Bronchial epithelial cell (primary cell): ENCODE data around the gene PCDHA2. TPM values are rescaled to one million over a fixed set of nuclear protein-coding genes. Genes with fewer than 3 reads are reported as not detected.
"Not testable (repeated sequence)": the region's sequence is repeated elsewhere in the genome, so short reads cannot be mapped to it uniquely, and the experiment has no call there.

ENCODE experiments used
- DNase-seq: peaks from one replicate; pipeline ENCODE4 v3.0.0-alpha.2; 2010; ENCODE audit warnings: low read depth
- FAIRE-seq: peaks from 2 replicates; lab custom pipeline; 2011; peaks lifted over from hg19 to GRCh38; lab: Jason Lieb, UNC
- H3K27me3 ChIP-seq: 2 replicates; pipeline ENCODE4 v1.5.1; 2011; ENCODE audit warnings: low read length; ENCODE audit not compliant: control insufficient read depth, insufficient read depth
- H3K36me3 ChIP-seq: 2 replicates; pipeline ENCODE4 v1.5.1; 2011; ENCODE audit warnings: low read length; ENCODE audit not compliant: control insufficient read depth, insufficient read depth
- H3K4me3 ChIP-seq: 2 replicates; pipeline ENCODE4 v1.5.1; 2011; ENCODE audit warnings: mild to moderate bottlenecking, low read depth, low read length, control low read depth
- CTCF ChIP-seq: IDR thresholded peaks from 2 replicates; pipeline ENCODE4 v1.5.1; 2011; ENCODE audit warnings: mild to moderate bottlenecking, moderate library complexity, low read length, control low read depth, inconsistent platforms; ENCODE audit not compliant: insufficient read depth, severe bottlenecking
- total RNA-seq: library from RNA; depleted of rRNA; stranded (reverse); fragments of >200 nt; gene quantifications from 2 replicates; pipeline ENCODE4 v1.2.1, GENCODE V29; 2014

Gene PCDHA2
- total RNA-seq, 1 donor from 2014 or later, result under 0.01 TPM

- Histone ChIP-seq H3K4me3 (no peak within 1 kb of the TSS), H3K27me3 (no peaks in the 10 kb centered on the region), H3K36me3 (no peaks in the 10 kb centered on the region)
- FAIRE-seq (no peak), DNase-seq (no peak)
- TF ChIP-seq CTCF, result no peak
Observed at GRCh38 chr5:140785905-140786686, 8.6 kb upstream of the PCDHA2 start, which contains the start of gene PCDHA1. TSS of gene PCDHA1 (plus strand) at chr5:140786140.

GRCh38 chr5:140787422-140787821 is 7.2 kb upstream of the PCDHA2 start:
- H3K36me3 ChIP-seq, FAIRE-seq, H3K27me3 ChIP-seq, DNase-seq, H3K4me3 ChIP-seq: not testable (repeated sequence)

- not testable (repeated sequence) for H3K27me3 ChIP-seq, H3K36me3 ChIP-seq, FAIRE-seq, DNase-seq, H3K4me3 ChIP-seq
Observed at GRCh38 chr5:140787849-140788504, 6.7 kb upstream of the PCDHA2 start.

GRCh38 chr5:140791089-140791488 is 3.6 kb upstream of the PCDHA2 start:
- H3K4me3 ChIP-seq, result no peak overlapping the region
- DNase-seq (no peak), FAIRE-seq (no peak)
- no peaks in the 10 kb centered on the region for H3K36me3 ChIP-seq
- H3K27me3 ChIP-seq, result no peaks in the 10 kb centered on the region
- TF ChIP-seq CTCF, result no peak

GRCh38 chr5:140795259-140795641 is 598 bp downstream of the PCDHA2 start:
- FAIRE-seq (no peak), DNase-seq (no peak)
- no peak overlapping the region for H3K4me3 ChIP-seq
- H3K27me3 ChIP-seq, result no peaks in the 10 kb centered on the region
- TF ChIP-seq CTCF, result no peak
- no peaks in the 10 kb centered on the region for H3K36me3 ChIP-seq

- not testable (repeated sequence) for H3K36me3 ChIP-seq, H3K27me3 ChIP-seq, DNase-seq, FAIRE-seq, H3K4me3 ChIP-seq
Observed at GRCh38 chr5:140796072-140796717, 1.5 kb downstream of the PCDHA2 start.

GRCh38 chr5:140796718-140797095 is 2.1 kb downstream of the PCDHA2 start:
- no peak for DNase-seq
- no peak for TF ChIP-seq CTCF
- Histone ChIP-seq H3K27me3 (no peaks in the 10 kb centered on the region), H3K36me3 (no peaks in the 10 kb centered on the region), H3K4me3 (no peak overlapping the region)
- FAIRE-seq, result no peak
